SK-N-SH (cell line): ENCODE measurements around the gene CNOT1. TPM values are rescaled to one million over a fixed set of nuclear protein-coding genes. Genes with fewer than 3 reads are reported as not detected.

ENCODE experiments used
- CTCF ChIA-PET: fragments of 300-600, 350-600 bp; formaldehyde crosslinking; extraction: SDS; loops from one replicate; lab custom pipeline; 2021; lab: Yijun Ruan, JAX
- POLR2A ChIA-PET: fragments of 350-600 bp; sonication (Branson Sonifier 250); formaldehyde crosslinking; extraction: SDS; loops from one replicate; lab custom pipeline; 2020; ENCODE audit warnings: antibody characterized with exemption, inconsistent platforms; lab: Yijun Ruan, JAX
- DNase-seq: peaks from one replicate; pipeline ENCODE4 v3.0.0; 2012
- H2AFZ ChIP-seq: fragments of 200-600 bp; sonication (generic); 2 replicates; pipeline ENCODE4 v1.8.1; 2016; ENCODE audit warnings: antibody characterized with exemption, mild to moderate bottlenecking, low read depth
- H3F3A ChIP-seq: fragments of 200-600 bp; sonication (generic); replicated peaks from 2 replicates; pipeline ENCODE3; 2016; ENCODE audit warnings: antibody characterized with exemption, mild to moderate bottlenecking; ENCODE audit not compliant: insufficient read depth
- H3K27ac ChIP-seq, 2 experiments: fragments of 200-500 bp in 1 of 2; fragments of 200-600 bp in 1 of 2; sonication (Bioruptor generic) in 1 of 2; sonication (generic), shearing (Covaris generic) in 1 of 2; 2 replicates each; pipeline versions ENCODE4 v1.5.1 to v1.6.1; 2014 to 2016; ENCODE audit warnings: low read depth in 2 of 2, inconsistent platforms in 1 of 2, low read length in 1 of 2, mild to moderate bottlenecking in 1 of 2, mixed read lengths in 1 of 2
- H3K27me3 ChIP-seq: fragments of 200-600 bp; sonication (generic), shearing (Covaris generic); 2 replicates; pipeline ENCODE4 v1.6.1; 2016; ENCODE audit warnings: mixed run types; ENCODE audit not compliant: insufficient read depth
- H3K36me3 ChIP-seq, 2 experiments: fragments of 200-500 bp in 1 of 2; fragments of 200-600 bp in 1 of 2; sonication (Bioruptor generic) in 1 of 2; sonication (generic) in 1 of 2; replicated peaks in 1 of 2; 2 replicates each; pipeline versions ENCODE3 to v1.5.1; 2014 to 2016; ENCODE audit warnings: low read length in 1 of 2, mild to moderate bottlenecking in 1 of 2; ENCODE audit not compliant: insufficient read depth in 2 of 2, control insufficient read depth in 1 of 2
- H3K4me1 ChIP-seq, 2 experiments: fragments of 200-500 bp in 1 of 2; fragments of 200-600 bp in 1 of 2; sonication (Bioruptor generic) in 1 of 2; sonication (generic), shearing (Covaris generic) in 1 of 2; 2 replicates each; pipeline versions ENCODE4 v1.5.1 to v1.6.1; 2014 to 2016; ENCODE audit warnings: low read depth in 1 of 2, low read length in 1 of 2, mixed run types in 1 of 2; ENCODE audit not compliant: insufficient read depth in 2 of 2, control insufficient read depth in 1 of 2
- H3K4me2 ChIP-seq: fragments of 200-600 bp; sonication (generic), shearing (Covaris generic); 2 replicates; pipeline ENCODE4 v1.6.1; 2017; ENCODE audit warnings: mixed run types
- H3K4me3 ChIP-seq, 2 experiments: fragments of 200-500 bp in 1 of 2; fragments of 200-600 bp in 1 of 2; sonication (Bioruptor generic) in 1 of 2; sonication (generic), shearing (Covaris generic) in 1 of 2; 2 replicates each; pipeline versions ENCODE4 v1.5.1 to v1.8.1; 2014 to 2016; ENCODE audit warnings: low read depth in 2 of 2, inconsistent platforms in 1 of 2, low read length in 1 of 2, mild to moderate bottlenecking in 1 of 2, mixed read lengths in 1 of 2, moderate library complexity in 1 of 2
- H3K79me2 ChIP-seq: fragments of 200-600 bp; sonication (generic); 2 replicates; pipeline ENCODE4 v1.8.1; 2017; ENCODE audit warnings: mild to moderate bottlenecking; ENCODE audit not compliant: insufficient read depth
- H3K9ac ChIP-seq: fragments of 200-600 bp; sonication (generic); 2 replicates; pipeline ENCODE4 v1.6.1; 2017; ENCODE audit warnings: mixed run types
- H3K9me2 ChIP-seq: fragments of 200-600 bp; sonication (generic); 2 replicates; pipeline ENCODE4 v1.6.1; 2017; ENCODE audit warnings: mixed run types
- H3K9me3 ChIP-seq: fragments of 200-600 bp; sonication (generic); 2 replicates; pipeline ENCODE4 v1.6.1; 2017; ENCODE audit warnings: mixed run types, mild to moderate bottlenecking, moderate library complexity
- H4K20me1 ChIP-seq: fragments of 200-600 bp; sonication (generic); 2 replicates; pipeline ENCODE4 v1.6.1; 2017; ENCODE audit warnings: mild to moderate bottlenecking, mixed run types; ENCODE audit not compliant: insufficient read depth
- EP300 ChIP-seq, 2 experiments: IDR thresholded peaks; 2 replicates each; pipeline versions ENCODE4 v1.4.0 to v1.6.1; 2012; ENCODE audit warnings: borderline replicate concordance in 1 of 2, low read depth in 1 of 2, low read length in 1 of 2
- FOXM1 ChIP-seq: IDR thresholded peaks from 2 replicates; pipeline ENCODE4 v1.4.0; 2012; ENCODE audit warnings: low read depth, mild to moderate bottlenecking
- MXI1 ChIP-seq: IDR thresholded peaks from 2 replicates; pipeline ENCODE4 v1.6.1; 2012; ENCODE audit warnings: mild to moderate bottlenecking, low read depth, low read length, improper control_type of control experiment
- POLR2AphosphoS5 ChIP-seq: IDR thresholded peaks from 2 replicates; pipeline ENCODE4 v1.6.1; 2012; ENCODE audit warnings: low read depth, low read length
- RAD21 ChIP-seq: IDR thresholded peaks from 2 replicates; pipeline ENCODE4 v1.6.1; 2012; ENCODE audit warnings: mild to moderate bottlenecking, low read length
- RCOR1 ChIP-seq: fragments of 150-350 bp; IDR thresholded peaks from 2 replicates; pipeline ENCODE4 v1.6.1; 2017; ENCODE audit warnings: antibody characterized with exemption, low read length
- RFX5 ChIP-seq: IDR thresholded peaks from 2 replicates; pipeline ENCODE4 v1.6.1; 2012; ENCODE audit warnings: mild to moderate bottlenecking, improper control_type of control experiment, low read length
- SMC3 ChIP-seq: IDR thresholded peaks from 2 replicates; pipeline ENCODE4 v1.6.1; 2012; ENCODE audit warnings: low read depth, low read length, improper control_type of control experiment
- YY1 ChIP-seq: IDR thresholded peaks from 2 replicates; pipeline ENCODE4 v1.4.0; 2012; ENCODE audit warnings: low read depth, mild to moderate bottlenecking
- WGBS: methylation state at CpG from one replicate; pipeline ENCODE4 v1.1.6; 2017; ENCODE audit warnings: low lambda C conversion rate; 5-methylcytosine and 5-hydroxymethylcytosine counted together
- polyA plus RNA-seq, 3 experiments: library from polyadenylated mRNA; depleted of rRNA; stranded (reverse); fragments of >200 nt; gene quantifications; 2 replicates each; pipeline ENCODE4 v1.2.3, GENCODE V29; 2012
- TF ChIP-seq, protein P1 (sequence below): IDR thresholded peaks from 2 replicates; pipeline ENCODE4 v1.4.0; 2012; ENCODE audit warnings: low read depth, borderline replicate concordance
- TF ChIP-seq, protein P2 (sequence below): IDR thresholded peaks from 2 replicates; pipeline ENCODE4; 2012
- TF ChIP-seq, protein P3 (sequence below): fragments of 200-600 bp; sonication (generic); IDR thresholded peaks from 2 replicates; pipeline ENCODE4 v1.6.1; 2017; ENCODE audit warnings: antibody characterized with exemption, mild to moderate bottlenecking, moderate library complexity

Gene CNOT1
- polyA plus RNA-seq, 1 of the 3 experiments (the other 2 are of a cell fraction): 77.8 TPM

DNA sequence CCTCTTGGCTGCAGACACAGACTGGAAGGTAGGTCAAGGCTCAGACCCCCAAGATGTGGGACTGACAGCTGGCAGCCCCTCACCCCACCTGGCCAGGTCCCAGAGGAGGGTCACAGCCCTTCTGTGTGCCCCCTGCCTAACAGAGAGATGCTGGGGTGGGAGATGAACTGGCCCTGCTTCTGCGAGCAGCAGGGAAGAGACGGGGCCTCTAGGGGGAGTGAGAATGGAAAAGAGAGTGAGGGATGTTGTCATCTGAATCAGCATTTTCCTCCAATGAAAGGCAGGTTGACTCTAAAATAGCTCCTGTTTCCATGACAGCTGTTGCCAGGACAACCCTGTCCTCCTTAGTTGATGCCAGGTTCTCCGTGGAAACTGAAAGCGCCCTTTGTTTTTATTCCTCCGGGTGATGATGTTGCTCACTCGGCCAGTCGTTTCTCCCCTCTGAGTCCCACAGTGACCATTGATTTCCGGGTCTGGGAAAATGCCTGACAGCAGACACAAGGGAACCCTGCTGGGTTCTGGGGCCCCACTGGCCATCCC is 134.6 kb downstream of the CNOT1 start:
- ChIA-PET POLR2A (interaction anchor here (1.2 kb wide), 1 partner anchor 21 kb away, joined by 4 read pairs; the partner anchor contains the start of gene SETD6), CTCF (interaction anchor here (0.6 to 13.4 kb wide), 30 partner anchors 9 to 262 kb away, joined by 3 to 542 read pairs (median 4); partner anchors contain the start of gene SETD6)

More for the DNA sequence above, 134.6 kb downstream of the CNOT1 start:
- peaks cover 10% of the 10 kb centered on the region for H3F3A ChIP-seq
- peak overlapping the region; percentile 80 for H3K4me2 ChIP-seq
- 0 out of 2 replicates have a peak, but pooled peaks have one; percentile 41 for TF ChIP-seq FOXM1
- peak; percentile 43 for TF ChIP-seq RAD21
- TF ChIP-seq YY1: no peak
- TF ChIP-seq, protein P1, sequence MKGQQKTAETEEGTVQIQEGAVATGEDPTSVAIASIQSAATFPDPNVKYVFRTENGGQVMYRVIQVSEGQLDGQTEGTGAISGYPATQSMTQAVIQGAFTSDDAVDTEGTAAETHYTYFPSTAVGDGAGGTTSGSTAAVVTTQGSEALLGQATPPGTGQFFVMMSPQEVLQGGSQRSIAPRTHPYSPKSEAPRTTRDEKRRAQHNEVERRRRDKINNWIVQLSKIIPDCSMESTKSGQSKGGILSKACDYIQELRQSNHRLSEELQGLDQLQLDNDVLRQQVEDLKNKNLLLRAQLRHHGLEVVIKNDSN: no peak
- TF ChIP-seq RFX5: peak; percentile 98
- peak; percentile 17 to 38; a peak in 2 of 4 replicates for TF ChIP-seq EP300 (IDR thresholded peaks at IDR 0.05; ENCODE audit: borderline replicate concordance in 1 of 2, low read depth in 1 of 2, low read length in 1 of 2)
- TF ChIP-seq, protein P2, sequence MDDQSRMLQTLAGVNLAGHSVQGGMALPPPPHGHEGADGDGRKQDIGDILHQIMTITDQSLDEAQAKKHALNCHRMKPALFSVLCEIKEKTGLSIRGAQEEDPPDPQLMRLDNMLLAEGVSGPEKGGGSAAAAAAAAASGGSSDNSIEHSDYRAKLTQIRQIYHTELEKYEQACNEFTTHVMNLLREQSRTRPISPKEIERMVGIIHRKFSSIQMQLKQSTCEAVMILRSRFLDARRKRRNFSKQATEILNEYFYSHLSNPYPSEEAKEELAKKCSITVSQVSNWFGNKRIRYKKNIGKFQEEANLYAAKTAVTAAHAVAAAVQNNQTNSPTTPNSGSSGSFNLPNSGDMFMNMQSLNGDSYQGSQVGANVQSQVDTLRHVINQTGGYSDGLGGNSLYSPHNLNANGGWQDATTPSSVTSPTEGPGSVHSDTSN: peak; percentile 2; the same call in 1 of the 2 replicates
- peak; percentile 99 for TF ChIP-seq MXI1
- TF ChIP-seq POLR2AphosphoS5: no peak
- TF ChIP-seq SMC3: peak; percentile 44
- TF ChIP-seq RCOR1: peak; percentile 83
- TF ChIP-seq, protein P3, sequence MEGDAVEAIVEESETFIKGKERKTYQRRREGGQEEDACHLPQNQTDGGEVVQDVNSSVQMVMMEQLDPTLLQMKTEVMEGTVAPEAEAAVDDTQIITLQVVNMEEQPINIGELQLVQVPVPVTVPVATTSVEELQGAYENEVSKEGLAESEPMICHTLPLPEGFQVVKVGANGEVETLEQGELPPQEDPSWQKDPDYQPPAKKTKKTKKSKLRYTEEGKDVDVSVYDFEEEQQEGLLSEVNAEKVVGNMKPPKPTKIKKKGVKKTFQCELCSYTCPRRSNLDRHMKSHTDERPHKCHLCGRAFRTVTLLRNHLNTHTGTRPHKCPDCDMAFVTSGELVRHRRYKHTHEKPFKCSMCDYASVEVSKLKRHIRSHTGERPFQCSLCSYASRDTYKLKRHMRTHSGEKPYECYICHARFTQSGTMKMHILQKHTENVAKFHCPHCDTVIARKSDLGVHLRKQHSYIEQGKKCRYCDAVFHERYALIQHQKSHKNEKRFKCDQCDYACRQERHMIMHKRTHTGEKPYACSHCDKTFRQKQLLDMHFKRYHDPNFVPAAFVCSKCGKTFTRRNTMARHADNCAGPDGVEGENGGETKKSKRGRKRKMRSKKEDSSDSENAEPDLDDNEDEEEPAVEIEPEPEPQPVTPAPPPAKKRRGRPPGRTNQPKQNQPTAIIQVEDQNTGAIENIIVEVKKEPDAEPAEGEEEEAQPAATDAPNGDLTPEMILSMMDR: peak; percentile 69
- H3K9me3 ChIP-seq: no peaks in the 10 kb centered on the region
- H3K27me3 ChIP-seq: no peaks in the 10 kb centered on the region
- no peaks in the 10 kb centered on the region for H3K79me2 ChIP-seq
- peak overlapping the region; percentile 23 to 34; a peak in 2 of 4 replicates for H3K4me3 ChIP-seq
- H3K27ac ChIP-seq: peak overlapping the region; percentile 86 to 97
- peak; percentile 93 for DNase-seq
- H3K9me2 ChIP-seq: no peaks in the 10 kb centered on the region
- H3K4me1 ChIP-seq: peaks cover 6 to 37% of the 10 kb centered on the region in 2 experiments; a peak in 2 of 4 replicates
- peak overlapping the region; percentile 79 for H3K9ac ChIP-seq
- no peaks in the 10 kb centered on the region for H4K20me1 ChIP-seq
- H3K36me3 ChIP-seq: no peaks in the 10 kb centered on the region
- H2AFZ ChIP-seq: peak overlapping the region; percentile 78
- WGBS: 5% methylated on average over 8 of the region's 8 CpGs
